Esophagus muscularis mucosa (tissue), 3 donors: ENCODE results near the gene KLRC4.

Experiments used
- POLR2A ChIP-seq: fragments of 450-650 bp; IDR thresholded peaks from one replicate; pipeline ENCODE4 v1.6.1; 2017; ENCODE audit warnings: antibody characterized with exemption, moderate library complexity, mild to moderate bottlenecking, low read depth
- TF ChIP-seq, protein P1 (sequence below), 3 experiments: fragments of 200-600 bp in 2 of 3; fragments of 450-650 bp in 1 of 3; sonication (generic) in 2 of 3; IDR thresholded peaks; one replicate each; pipeline ENCODE4 v1.5.1; 2017 to 2019; ENCODE audit warnings: antibody characterized with exemption in 3 of 3, mild to moderate bottlenecking in 2 of 3, moderate library complexity in 1 of 3

DNA sequence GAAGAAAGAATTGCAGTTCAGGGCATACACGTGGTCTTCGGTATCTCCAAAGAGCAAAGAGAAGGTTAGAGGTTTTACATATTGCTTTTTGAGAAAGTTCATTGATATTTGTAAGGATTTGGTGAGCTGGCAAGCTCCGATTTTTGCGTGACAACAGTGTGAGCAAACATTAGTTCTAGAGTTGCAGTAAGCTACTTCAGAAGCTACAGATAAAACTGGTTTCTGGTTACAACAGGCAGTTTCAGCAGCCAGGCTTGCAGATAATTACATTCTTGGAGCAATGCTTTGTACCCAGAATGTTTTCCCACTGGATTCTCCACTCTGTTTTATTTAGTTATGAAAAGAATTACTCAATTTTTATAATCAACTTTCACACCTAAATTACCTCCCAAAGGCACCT lies 47.9 kb downstream of the KLRC4 start:
- TF ChIP-seq, protein P1, sequence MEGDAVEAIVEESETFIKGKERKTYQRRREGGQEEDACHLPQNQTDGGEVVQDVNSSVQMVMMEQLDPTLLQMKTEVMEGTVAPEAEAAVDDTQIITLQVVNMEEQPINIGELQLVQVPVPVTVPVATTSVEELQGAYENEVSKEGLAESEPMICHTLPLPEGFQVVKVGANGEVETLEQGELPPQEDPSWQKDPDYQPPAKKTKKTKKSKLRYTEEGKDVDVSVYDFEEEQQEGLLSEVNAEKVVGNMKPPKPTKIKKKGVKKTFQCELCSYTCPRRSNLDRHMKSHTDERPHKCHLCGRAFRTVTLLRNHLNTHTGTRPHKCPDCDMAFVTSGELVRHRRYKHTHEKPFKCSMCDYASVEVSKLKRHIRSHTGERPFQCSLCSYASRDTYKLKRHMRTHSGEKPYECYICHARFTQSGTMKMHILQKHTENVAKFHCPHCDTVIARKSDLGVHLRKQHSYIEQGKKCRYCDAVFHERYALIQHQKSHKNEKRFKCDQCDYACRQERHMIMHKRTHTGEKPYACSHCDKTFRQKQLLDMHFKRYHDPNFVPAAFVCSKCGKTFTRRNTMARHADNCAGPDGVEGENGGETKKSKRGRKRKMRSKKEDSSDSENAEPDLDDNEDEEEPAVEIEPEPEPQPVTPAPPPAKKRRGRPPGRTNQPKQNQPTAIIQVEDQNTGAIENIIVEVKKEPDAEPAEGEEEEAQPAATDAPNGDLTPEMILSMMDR (IDR thresholded peaks at IDR 0.05), result no peak
- no peak for TF ChIP-seq POLR2A
